VCaP (cell line): ENCODE data around the gene ORAI1.
A peak's percentile ranks its signal among the peaks of the same experiment; 100 is the strongest.

Experiments used
- H3K27ac ChIP-seq: fragments of 450-650 bp; 2 replicates; pipeline ENCODE4 v1.5.1; 2017
- TF ChIP-seq, protein P1 (sequence below): fragments of 450-650 bp; conservative IDR thresholded peaks from 2 replicates; pipeline ENCODE4 v1.5.1; 2017; ENCODE audit warnings: mild to moderate bottlenecking, moderate library complexity

The ORAI1 gene

GRCh38 chr12:121596526-121596925 lies 29.8 kb upstream of the ORAI1 start:
- H3K27ac ChIP-seq: no peak overlapping the region
- TF ChIP-seq, protein P1, sequence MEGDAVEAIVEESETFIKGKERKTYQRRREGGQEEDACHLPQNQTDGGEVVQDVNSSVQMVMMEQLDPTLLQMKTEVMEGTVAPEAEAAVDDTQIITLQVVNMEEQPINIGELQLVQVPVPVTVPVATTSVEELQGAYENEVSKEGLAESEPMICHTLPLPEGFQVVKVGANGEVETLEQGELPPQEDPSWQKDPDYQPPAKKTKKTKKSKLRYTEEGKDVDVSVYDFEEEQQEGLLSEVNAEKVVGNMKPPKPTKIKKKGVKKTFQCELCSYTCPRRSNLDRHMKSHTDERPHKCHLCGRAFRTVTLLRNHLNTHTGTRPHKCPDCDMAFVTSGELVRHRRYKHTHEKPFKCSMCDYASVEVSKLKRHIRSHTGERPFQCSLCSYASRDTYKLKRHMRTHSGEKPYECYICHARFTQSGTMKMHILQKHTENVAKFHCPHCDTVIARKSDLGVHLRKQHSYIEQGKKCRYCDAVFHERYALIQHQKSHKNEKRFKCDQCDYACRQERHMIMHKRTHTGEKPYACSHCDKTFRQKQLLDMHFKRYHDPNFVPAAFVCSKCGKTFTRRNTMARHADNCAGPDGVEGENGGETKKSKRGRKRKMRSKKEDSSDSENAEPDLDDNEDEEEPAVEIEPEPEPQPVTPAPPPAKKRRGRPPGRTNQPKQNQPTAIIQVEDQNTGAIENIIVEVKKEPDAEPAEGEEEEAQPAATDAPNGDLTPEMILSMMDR: no peak

- TF ChIP-seq, protein P1: no peak
- no peak overlapping the region for H3K27ac ChIP-seq
These were observed 25.5 kb upstream of the ORAI1 start for GRCh38 chr12:121600702-121601336.

GRCh38 chr12:121602766-121603165 lies 23.6 kb upstream of the ORAI1 start:
- TF ChIP-seq, protein P1: no peak

GRCh38 chr12:121603581-121603980 lies 22.7 kb upstream of the ORAI1 start:
- TF ChIP-seq, protein P1: no peak
- H3K27ac ChIP-seq: no peak overlapping the region

More at GRCh38 chr12:121602766-121603165, 23.6 kb upstream of the ORAI1 start:
- no peak overlapping the region for H3K27ac ChIP-seq

GRCh38 chr12:121608301-121608700 lies 18.0 kb upstream of the ORAI1 start:
- H3K27ac ChIP-seq: no peak overlapping the region
- TF ChIP-seq, protein P1: no peak

GRCh38 chr12:121610239-121611149 lies 15.8 kb upstream of the ORAI1 start:
- H3K27ac ChIP-seq: peak overlapping the region; percentile 13
- TF ChIP-seq, protein P1: no peak

DNA sequence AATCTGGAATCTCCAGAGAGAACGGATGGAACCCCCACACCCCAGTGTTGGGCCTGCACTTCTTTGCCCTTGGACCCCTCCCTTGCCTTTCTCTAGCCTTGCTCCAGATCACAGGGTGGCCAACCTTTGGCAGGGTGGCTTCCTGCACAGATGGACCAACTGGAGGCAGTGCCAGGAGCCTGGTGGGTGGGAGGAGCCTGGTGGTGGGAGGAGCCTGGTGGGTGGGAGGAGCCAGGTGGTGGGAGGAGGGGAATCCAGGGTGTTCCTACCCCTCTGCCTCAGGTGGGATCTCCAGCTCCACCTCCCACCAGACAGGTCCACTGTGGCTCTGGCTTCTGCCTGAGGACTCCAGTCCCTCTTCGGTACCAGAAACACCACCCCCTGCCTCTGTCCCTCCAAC lies 15.0 kb upstream of the ORAI1 start:
- TF ChIP-seq, protein P1: no peak
- H3K27ac ChIP-seq: no peak overlapping the region
